Endothelial cell of umbilical vein (primary cell): ENCODE results near the gene NSUN4. TPM values are rescaled to one million over a fixed set of nuclear protein-coding genes. Genes with fewer than 3 reads are reported as not detected.

Experiments
- BruUV-seq: library from RNA; stranded (reverse); fragments of 400-500 nt; replicated peaks from 2 replicates; lab custom pipeline; 2021; lab: Mats Ljungman, UMichigan
- CTCF ChIA-PET: fragments of 300-600, 350-600 bp; sonication (Branson Sonifier 250); formaldehyde crosslinking; loops from one replicate; lab custom pipeline; 2021; ENCODE audit warnings: antibody characterized with exemption, inconsistent platforms; lab: Charles Lee
- POLR2A ChIA-PET: fragments of 300-600, 350-600 bp; sonication (Branson Sonifier 250); formaldehyde crosslinking; loops from one replicate; lab custom pipeline; 2021; ENCODE audit warnings: antibody characterized with exemption, inconsistent platforms; lab: Charles Lee
- DNase-seq: peaks from one replicate; pipeline ENCODE4 v3.0.0-alpha.2; 2011; ENCODE audit warnings: low read depth, low spot score
- FAIRE-seq: peaks from 2 replicates; lab custom pipeline; 2011; peaks lifted over from hg19 to GRCh38; lab: Jason Lieb, UNC
- H2AFZ ChIP-seq: 2 replicates; pipeline ENCODE4 v1.6.0; 2012; ENCODE audit warnings: low read depth, low read length, control low read depth, inconsistent platforms
- H3K27ac ChIP-seq: 2 replicates; pipeline ENCODE4 v1.5.1; 2011; ENCODE audit warnings: low read depth, mild to moderate bottlenecking, control low read depth, low read length, moderate library complexity; ENCODE audit not compliant: insufficient read depth
- H3K27me3 ChIP-seq, 2 experiments: 2 replicates each; pipeline versions ENCODE4 v1.6.0 to v1.6.1; 2011; ENCODE audit warnings: low read length in 2 of 2, mixed read lengths in 1 of 2; ENCODE audit not compliant: control insufficient read depth in 2 of 2, insufficient read depth in 2 of 2
- H3K36me3 ChIP-seq, 2 experiments: 2 replicates in 1 of 2; 3 replicates in 1 of 2; pipeline ENCODE4 v1.5.1; 2011; ENCODE audit warnings: low read length in 2 of 2, mild to moderate bottlenecking in 1 of 2, moderate library complexity in 1 of 2; ENCODE audit not compliant: control insufficient read depth in 2 of 2, insufficient read depth in 2 of 2; ENCODE audit errors: extremely low read depth in 1 of 2
- H3K4me1 ChIP-seq: 3 replicates; pipeline ENCODE4 v1.5.1; 2011; ENCODE audit warnings: mild to moderate bottlenecking, low read length; ENCODE audit not compliant: control insufficient read depth, insufficient read depth; ENCODE audit errors: extremely low read depth
- H3K4me2 ChIP-seq: 2 replicates; pipeline ENCODE4 v1.6.1; 2011; ENCODE audit warnings: low read length, control low read depth, mixed read lengths; ENCODE audit not compliant: insufficient read depth
- H3K4me3 ChIP-seq, 3 experiments: fragments of 200-600 bp in 1 of 3; sonication (generic), shearing (Covaris generic) in 1 of 3; replicated peaks in 1 of 3; 2 replicates each; pipeline ENCODE4 v1.5.1; 2011 to 2016; ENCODE audit warnings: control low read depth in 3 of 3, low read length in 3 of 3, mild to moderate bottlenecking in 2 of 3, inconsistent platforms in 1 of 3, low read depth in 1 of 3, moderate library complexity in 1 of 3; ENCODE audit not compliant: insufficient read depth in 1 of 3
- H3K79me2 ChIP-seq: 2 replicates; pipeline ENCODE4 v1.6.0; 2012; ENCODE audit warnings: low read length, inconsistent platforms; ENCODE audit not compliant: control insufficient read depth, insufficient read depth
- H3K9ac ChIP-seq: replicated peaks from 2 replicates; pipeline ENCODE3; 2011; ENCODE audit warnings: low read length, control low read depth; ENCODE audit not compliant: insufficient read depth; ENCODE audit errors: extremely low read depth
- H3K9me1 ChIP-seq: replicated peaks from 3 replicates; pipeline ENCODE4 v1.6.0; 2011; ENCODE audit warnings: mild to moderate bottlenecking, low read length; ENCODE audit not compliant: control insufficient read depth, insufficient read depth; ENCODE audit errors: extremely low read depth
- H3K9me3 ChIP-seq: replicated peaks from 2 replicates; pipeline ENCODE4 v1.5.1; 2012; ENCODE audit warnings: low read length, inconsistent platforms; ENCODE audit not compliant: control insufficient read depth, insufficient read depth
- H4K20me1 ChIP-seq: replicated peaks from 2 replicates; pipeline ENCODE3; 2011; ENCODE audit warnings: mild to moderate bottlenecking, low read length; ENCODE audit not compliant: control insufficient read depth, insufficient read depth; ENCODE audit errors: extremely low read depth
- CTCF ChIP-seq, 2 donors: IDR thresholded peaks; 1 replicate in 1 of 2; 2 replicates in 1 of 2; pipeline ENCODE4 v1.5.1; 2011; ENCODE audit warnings: low read length in 2 of 2, mild to moderate bottlenecking in 2 of 2, moderate library complexity in 2 of 2, control low read depth in 1 of 2, inconsistent platforms in 1 of 2, low read depth in 1 of 2; ENCODE audit not compliant: insufficient read depth in 1 of 2; ENCODE audit errors: extremely low read depth in 1 of 2
- EZH2 ChIP-seq: IDR thresholded peaks from 2 replicates; pipeline ENCODE4 v1.6.1; 2012; ENCODE audit warnings: borderline replicate concordance, low read depth, mild to moderate bottlenecking, moderate library complexity, low read length, inconsistent platforms; ENCODE audit not compliant: severe bottlenecking
- FOS ChIP-seq: IDR thresholded peaks from 2 replicates; pipeline ENCODE4 v1.6.1; 2011; ENCODE audit warnings: mild to moderate bottlenecking, low read length, moderate library complexity, borderline replicate concordance; ENCODE audit not compliant: insufficient read depth
- GATA2 ChIP-seq: IDR thresholded peaks from 2 replicates; pipeline ENCODE4 v1.7.0; 2011; ENCODE audit warnings: low read depth, mild to moderate bottlenecking, moderate library complexity, mixed read lengths, low read length; ENCODE audit not compliant: insufficient read length, insufficient read depth
- JUN ChIP-seq: IDR thresholded peaks from 2 replicates; pipeline ENCODE4 v1.6.1; 2011; ENCODE audit warnings: borderline replicate concordance, low read depth; ENCODE audit not compliant: insufficient read length, insufficient read depth
- MYC ChIP-seq: IDR thresholded peaks from one replicate; pipeline ENCODE4 v1.6.1; 2011; ENCODE audit warnings: mild to moderate bottlenecking, low read depth, low read length
- POLR2A ChIP-seq: IDR thresholded peaks from 2 replicates; pipeline ENCODE4 v1.6.1; 2012; ENCODE audit warnings: low read depth, mild to moderate bottlenecking, control low read depth, low read length
- POLR2AphosphoS5 ChIP-seq: IDR thresholded peaks from 2 replicates; pipeline ENCODE4 v1.6.1; 2012; ENCODE audit warnings: low read depth, mild to moderate bottlenecking, control low read depth, low read length, moderate library complexity; ENCODE audit not compliant: insufficient read depth
- dilution Hi-C: fragments of 300-500 bp; cut with MboI; formaldehyde crosslinking; loops from one replicate; pipeline ENCODE4 v1.15.0; 2019; ENCODE audit warnings: low sequenced_read_pairs; ENCODE audit not compliant: extremely low pct_ligation_motif_present
- intact Hi-C: fragments of 100-400 bp; cut with micrococcal nuclease; formaldehyde crosslinking; loops from one replicate; pipeline ENCODE4 v1.10.0; 2022
- polyA plus RNA-seq, 4 experiments: library from polyadenylated mRNA; depleted of rRNA in 3 of 4; stranded (reverse) in 3 of 4; unstranded in 1 of 4; fragments of >200 nt; gene quantifications; 2 replicates each; pipeline versions ENCODE4 v1.2.1 to v1.2.3, GENCODE V29; 2011 to 2012; ENCODE audit warnings: missing spikeins in 1 of 4
- total RNA-seq: library from RNA; stranded (reverse); gene quantifications from 2 replicates; pipeline ENCODE4 v1.2.3, GENCODE V29; 2021
- TF ChIP-seq, protein P1 (sequence below): IDR thresholded peaks from 2 replicates; pipeline ENCODE4 v1.6.1; 2011; ENCODE audit not compliant: insufficient read depth, insufficient read length

The NSUN4 gene
- total and polyA plus RNA-seq, 2 donors (not counting 3 experiments of a cell fraction or from before 2014, with no cell fraction given): 21.6 to 23.4 TPM

GRCh38 chr1:46372431-46372830, 31.8 kb downstream of the NSUN4 start:
- Histone ChIP-seq H4K20me1 (no peaks in the 10 kb centered on the region), H3K9ac (no peak overlapping the region), H3K4me2 (no peak overlapping the region), H3K27me3 (no peaks in the 10 kb centered on the region), H3K9me1 (no peaks in the 10 kb centered on the region), H3K9me3 (no peaks in the 10 kb centered on the region), H2AFZ (no peak overlapping the region), H3K27ac (no peak overlapping the region), H3K36me3 (peaks cover 0 to 9% of the 10 kb centered on the region in 2 experiments), H3K4me1 (no peaks in the 10 kb centered on the region), H3K4me3 (no peak overlapping the region), H3K79me2 (no peaks in the 10 kb centered on the region)
- intact Hi-C loops (no loop called here), dilution Hi-C loops (no loop called here)
- no TSS peak for BruUV-seq
- ChIA-PET POLR2A (no interaction called here), CTCF (no interaction called here)
- FAIRE-seq (no peak), DNase-seq (no peak)
- TF ChIP-seq, protein P1, sequence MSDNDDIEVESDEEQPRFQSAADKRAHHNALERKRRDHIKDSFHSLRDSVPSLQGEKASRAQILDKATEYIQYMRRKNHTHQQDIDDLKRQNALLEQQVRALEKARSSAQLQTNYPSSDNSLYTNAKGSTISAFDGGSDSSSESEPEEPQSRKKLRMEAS: no peak
- TF ChIP-seq GATA2 (no peak), FOS (no peak), EZH2 (no peak), MYC (no peak), POLR2A (no peak), CTCF (IDR thresholded peaks at IDR 0.05; ENCODE audit: extremely low read depth in 1 of 2, insufficient read depth in 1 of 2, low read depth in 1 of 2, low read length in 2 of 2) (no peak), JUN (no peak), POLR2AphosphoS5 (no peak)
